HCT116 (cell line): ENCODE results near the gene GPR85. TPM values are rescaled to one million over a fixed set of nuclear protein-coding genes. Genes with fewer than 3 reads are reported as not detected.

ENCODE experiments used
- ATAC-seq: fragments of 200-7000 bp; cut with Tn5 transposase; 2 replicates; pipeline ENCODE4 v1.9.1; 2020; ENCODE audit warnings: mild to moderate bottlenecking, moderate library complexity
- BruUV-seq: library from RNA; stranded (reverse); fragments of 400-500 nt; replicated peaks from 2 replicates; lab custom pipeline; 2021; lab: Mats Ljungman, UMichigan
- CTCF ChIA-PET: fragments of 300-600 bp; sonication (Branson Sonifier 250); formaldehyde crosslinking; loops from one replicate; lab custom pipeline; 2021; ENCODE audit warnings: antibody characterized with exemption; lab: Charles Lee
- POLR2A ChIA-PET: fragments of 300-600, 350-600 bp; sonication (Branson Sonifier 250); formaldehyde crosslinking; loops from one replicate; lab custom pipeline; 2021; ENCODE audit warnings: antibody characterized with exemption; lab: Charles Lee
- RAD21 ChIA-PET, 2 experiments: fragments of 300-600 bp; sonication (Branson Sonifier 250); formaldehyde crosslinking; loops; one replicate each; lab custom pipeline; 2023; ENCODE audit warnings: low total read pairs in 2 of 2; ENCODE audit not compliant: uncharacterized antibody in 2 of 2, unreplicated experiment in 2 of 2, low non-redundant PET in 1 of 2; lab: Charles Lee
- DNase-seq: peaks from one replicate; pipeline ENCODE4 v3.0.0-alpha.2; 2010; ENCODE audit warnings: low read depth, low spot score
- H2AFZ ChIP-seq: fragments of 200-600 bp; shearing (Covaris generic), sonication (generic); 2 replicates; pipeline ENCODE4 v1.6.1; 2017; ENCODE audit warnings: low read depth, mixed run types, mixed read lengths, antibody characterized with exemption, low read length; ENCODE audit not compliant: poor library complexity, severe bottlenecking
- H3K27ac ChIP-seq: 2 replicates; pipeline ENCODE4 v1.5.1; 2012; ENCODE audit warnings: low read depth, low read length
- H3K27me3 ChIP-seq: fragments of 200-600 bp; sonication (generic); 2 replicates; pipeline ENCODE4 v1.6.1; 2016; ENCODE audit warnings: mixed run types, low read length, mixed read lengths; ENCODE audit not compliant: insufficient read depth
- H3K36me3 ChIP-seq, 2 experiments: fragments of 200-500 bp in 1 of 2; fragments of 200-600 bp in 1 of 2; sonication (Bioruptor generic) in 1 of 2; sonication (generic) in 1 of 2; 2 replicates each; pipeline versions ENCODE4 v1.5.1 to v1.6.1; 2014 to 2016; ENCODE audit warnings: low read length in 2 of 2, inconsistent platforms in 1 of 2, mixed read lengths in 1 of 2, mixed run types in 1 of 2; ENCODE audit not compliant: insufficient read depth in 2 of 2, control insufficient read depth in 1 of 2
- H3K4me1 ChIP-seq, 2 experiments: fragments of 200-600 bp in 1 of 2; sonication (generic) in 1 of 2; 2 replicates each; pipeline versions ENCODE4 v1.5.1 to v1.6.1; 2012 to 2017; ENCODE audit warnings: low read length in 2 of 2, inconsistent platforms in 1 of 2, mild to moderate bottlenecking in 1 of 2, mixed read lengths in 1 of 2, mixed run types in 1 of 2, moderate library complexity in 1 of 2; ENCODE audit not compliant: insufficient read depth in 2 of 2, control insufficient read depth in 1 of 2
- H3K4me2 ChIP-seq: fragments of 200-600 bp; sonication (generic); 2 replicates; pipeline ENCODE4 v1.6.1; 2017; ENCODE audit warnings: mixed run types, low read length, mixed read lengths
- H3K4me3 ChIP-seq, 2 experiments: fragments of 200-600 bp in 1 of 2; sonication (generic) in 1 of 2; replicated peaks in 1 of 2; 2 replicates each; pipeline ENCODE4 v1.5.1; 2011 to 2016; ENCODE audit warnings: low read length in 2 of 2, control low read depth in 1 of 2, low read depth in 1 of 2, mild to moderate bottlenecking in 1 of 2, mixed read lengths in 1 of 2, mixed run types in 1 of 2
- H3K79me2 ChIP-seq: fragments of 200-600 bp; sonication (generic); 2 replicates; pipeline ENCODE4 v1.6.1; 2017; ENCODE audit warnings: mild to moderate bottlenecking, mixed run types, low read length, moderate library complexity, mixed read lengths; ENCODE audit not compliant: insufficient read depth
- H3K9ac ChIP-seq: fragments of 200-600 bp; sonication (generic); 2 replicates; pipeline ENCODE4 v1.6.1; 2016; ENCODE audit warnings: low read length, mixed read lengths
- H3K9me2 ChIP-seq: fragments of 200-600 bp; sonication (generic), shearing (Covaris generic); 2 replicates; pipeline ENCODE4 v1.6.1; 2017; ENCODE audit warnings: mixed run types, mild to moderate bottlenecking, moderate library complexity; ENCODE audit not compliant: insufficient read depth
- H3K9me3 ChIP-seq, 2 experiments: fragments of 200-500 bp in 1 of 2; fragments of 200-600 bp in 1 of 2; sonication (Bioruptor generic) in 1 of 2; sonication (generic) in 1 of 2; 2 replicates each; pipeline ENCODE4 v1.6.1; 2014 to 2017; ENCODE audit warnings: low read length in 2 of 2, mixed read lengths in 2 of 2, inconsistent platforms in 1 of 2, low read depth in 1 of 2, mild to moderate bottlenecking in 1 of 2, mixed run types in 1 of 2, moderate library complexity in 1 of 2; ENCODE audit not compliant: control insufficient read depth in 1 of 2, insufficient read depth in 1 of 2
- H4K20me1 ChIP-seq: fragments of 200-600 bp; sonication (generic), shearing (Covaris generic); 2 replicates; pipeline ENCODE4 v1.6.1; 2017; ENCODE audit warnings: mixed run types, mild to moderate bottlenecking, moderate library complexity; ENCODE audit not compliant: insufficient read depth
- CBX3 ChIP-seq: IDR thresholded peaks from 2 replicates; pipeline ENCODE4 v1.6.1; 2012; ENCODE audit warnings: low read depth
- CEBPB ChIP-seq: IDR thresholded peaks from 2 replicates; pipeline ENCODE4 v1.6.1; 2012; ENCODE audit warnings: low read depth
- CTCF ChIP-seq, 3 experiments: fragments of 200-600 bp in 1 of 3; sonication (generic) in 1 of 3; IDR thresholded peaks in 2 of 3; conservative IDR thresholded peaks in 1 of 3; 2 replicates each; pipeline ENCODE4 v1.5.1; 2012 to 2017; ENCODE audit warnings: low read depth in 2 of 3, low read length in 2 of 3, antibody characterized with exemption in 1 of 3, borderline replicate concordance in 1 of 3, control low read depth in 1 of 3, mild to moderate bottlenecking in 1 of 3, mixed read lengths in 1 of 3, mixed run types in 1 of 3, moderate library complexity in 1 of 3; ENCODE audit not compliant: insufficient read depth in 1 of 3
- EGR1 ChIP-seq: IDR thresholded peaks from 2 replicates; pipeline ENCODE4 v1.6.1; 2012; ENCODE audit warnings: low read depth
- ELF1 ChIP-seq: IDR thresholded peaks from 2 replicates; pipeline ENCODE4 v1.6.1; 2012; ENCODE audit warnings: low read depth, borderline replicate concordance
- EZH2 ChIP-seq: fragments of 200-600 bp; sonication (generic); IDR thresholded peaks from 2 replicates; pipeline ENCODE4 v1.6.1; 2017; ENCODE audit warnings: antibody characterized with exemption, mixed run types
- FOSL1 ChIP-seq: IDR thresholded peaks from 2 replicates; pipeline ENCODE4 v1.6.1; 2012; ENCODE audit warnings: low read depth
- JUND ChIP-seq: IDR thresholded peaks from 2 replicates; pipeline ENCODE4 v1.6.1; 2012
- MAX ChIP-seq: IDR thresholded peaks from 2 replicates; pipeline ENCODE4 v1.6.1; 2012
- RAD21 ChIP-seq: IDR thresholded peaks from 2 replicates; pipeline ENCODE4 v1.6.1; 2012; ENCODE audit warnings: low read depth, mild to moderate bottlenecking
- SIN3A ChIP-seq: IDR thresholded peaks from 2 replicates; pipeline ENCODE4 v1.6.1; 2012; ENCODE audit warnings: low read depth
- SRF ChIP-seq: IDR thresholded peaks from 2 replicates; pipeline ENCODE4 v1.6.1; 2012; ENCODE audit warnings: low read depth
- TCF7L2 ChIP-seq: IDR thresholded peaks from 2 replicates; pipeline ENCODE4 v1.7.0; 2011; ENCODE audit warnings: borderline replicate concordance, inconsistent platforms; ENCODE audit not compliant: insufficient read depth, insufficient read length; ENCODE audit errors: extremely low read depth
- YY1 ChIP-seq: IDR thresholded peaks from 2 replicates; pipeline ENCODE4 v1.6.1; 2011; ENCODE audit warnings: low read length, low read depth, moderate library complexity, mild to moderate bottlenecking; ENCODE audit not compliant: insufficient replicate concordance; ENCODE audit errors: extremely low read depth
- ZFX ChIP-seq: fragments of 450-650 bp; IDR thresholded peaks from 2 replicates; pipeline ENCODE4 v1.6.1; 2017
- intact Hi-C: fragments of 100-400 bp; cut with micrococcal nuclease; formaldehyde crosslinking; loops from 2 replicates; pipeline ENCODE4 v1.10.0; 2022
- total RNA-seq: library from RNA; stranded (reverse); gene quantifications from one replicate; pipeline ENCODE4 v1.2.1, GENCODE V29; 2021; ENCODE audit not compliant: unreplicated experiment

Gene GPR85
- total RNA-seq, 1 experiment from 2014 or later: not detected

GRCh38 chr7:113085781-113086390, 741 bp downstream of the GPR85 start:
- no peaks in the 10 kb centered on the region for H3K79me2 ChIP-seq
- BruUV-seq: no TSS peak
- ATAC-seq: no peak
- H3K4me1 ChIP-seq: no peaks in the 10 kb centered on the region
- H3K36me3 ChIP-seq: no peaks in the 10 kb centered on the region
- TF ChIP-seq CBX3 (no peak), EGR1 (no peak), ELF1 (no peak), YY1 (no peak), MAX (no peak), EZH2 (no peak), ZFX (no peak), SIN3A (no peak), RAD21 (no peak), TCF7L2 (no peak), CTCF (IDR thresholded peaks at IDR 0.05 in 2 of 3, conservative IDR thresholded peaks at IDR 0.05 in 1 of 3; ENCODE audit: borderline replicate concordance in 1 of 3, insufficient read depth in 1 of 3, low read depth in 2 of 3, low read length in 2 of 3) (no peak), FOSL1 (no peak), JUND (no peak), CEBPB (no peak), SRF (no peak)
- H3K9me3 ChIP-seq: no peaks in the 10 kb centered on the region
- H4K20me1 ChIP-seq: no peaks in the 10 kb centered on the region
- no peaks in the 10 kb centered on the region for H3K9me2 ChIP-seq
- H3K9ac ChIP-seq: no peak overlapping the region
- H3K4me3 ChIP-seq: no peak overlapping the region
- H3K27ac ChIP-seq: no peak overlapping the region
- ChIA-PET RAD21 (no interaction called here), POLR2A (no interaction called here), CTCF (interaction anchor here (0.7 kb wide), 1 partner anchor 407 kb away, joined by 6 read pairs; no protein-coding TSS in a partner anchor)
- H2AFZ ChIP-seq: no peak overlapping the region
- no peaks in the 10 kb centered on the region for H3K27me3 ChIP-seq
- intact Hi-C loops: no loop called here
- H3K4me2 ChIP-seq: no peak overlapping the region
- DNase-seq: no peak
